GM18499 (cell line): Measurements from ENCODE around the gene YBEY.

Experiments used
- ATAC-seq: cut with Tn5 transposase; IDR thresholded peaks from one replicate; pipeline ENCODE4 v1.9.1; 2021; ENCODE audit warnings: moderate number of reproducible peaks; ENCODE audit not compliant: insufficient read depth, unreplicated experiment

The YBEY gene

GRCh38 chr21:46264046-46264689, 22.0 kb upstream of the YBEY start:
- no peak for ATAC-seq

- no peak for ATAC-seq
Observed at GRCh38 chr21:46264690-46265144, 21.4 kb upstream of the YBEY start.

GRCh38 chr21:46265736-46266525, 20.2 kb upstream of the YBEY start:
- ATAC-seq: no peak

- ATAC-seq: no peak
Observed at GRCh38 chr21:46266946-46267345, 19.2 kb upstream of the YBEY start.

GRCh38 chr21:46268371-46268770, 17.8 kb upstream of the YBEY start:
- no peak for ATAC-seq

- ATAC-seq: no peak
Observed at GRCh38 chr21:46269466-46269865, 16.7 kb upstream of the YBEY start.

- ATAC-seq: no peak
Observed at GRCh38 chr21:46273341-46273740, 12.8 kb upstream of the YBEY start.

GRCh38 chr21:46274797-46275390, 11.2 kb upstream of the YBEY start:
- ATAC-seq: no peak

GRCh38 chr21:46284077-46284644, 2.0 kb upstream of the YBEY start:
- no peak for ATAC-seq

- no peak for ATAC-seq
Observed at GRCh38 chr21:46284733-46285132, 1.4 kb upstream of the YBEY start.

- ATAC-seq: no peak
Observed at GRCh38 chr21:46285206-46285661, 908 bp upstream of the YBEY start, which contains the start of gene MCM3AP. MCM3AP (minus strand) TSS chr21:46285611; CDS start chr21:46285286, 325 bp downstream.

- no peak for ATAC-seq
Observed at GRCh38 chr21:46286648-46287002, 483 bp downstream of the YBEY start.

GRCh38 chr21:46287541-46287940, 1.4 kb downstream of the YBEY start:
- no peak for ATAC-seq

GRCh38 chr21:46289655-46290179, 3.6 kb downstream of the YBEY start:
- no peak for ATAC-seq

GRCh38 chr21:46291561-46291960, 5.4 kb downstream of the YBEY start:
- no peak for ATAC-seq

- no peak for ATAC-seq
Observed at GRCh38 chr21:46294647-46295176, 8.6 kb downstream of the YBEY start.

GRCh38 chr21:46295177-46295770, 9.1 kb downstream of the YBEY start:
- ATAC-seq: no peak

- ATAC-seq: no peak
Observed at GRCh38 chr21:46295996-46296752, 10.0 kb downstream of the YBEY start.
